HT-29 (cell line): ENCODE results near the gene DNAAF1. TPM values are rescaled to one million over a fixed set of nuclear protein-coding genes. Genes with fewer than 3 reads are reported as not detected.
A peak's percentile ranks its signal among the peaks of the same experiment; 100 is the strongest.
"Not testable (repeated sequence)": the region's sequence is repeated elsewhere in the genome, so short reads cannot be mapped to it uniquely, and the experiment has no call there.

Source experiments
- DNase-seq: peaks from one replicate; pipeline ENCODE4 v3.0.0-alpha.2; 2015; ENCODE audit warnings: low spot score
- total RNA-seq: library from RNA; depleted of rRNA; stranded (reverse); fragments of >200 nt; shearing (Covaris generic); gene quantifications from 2 replicates; pipeline ENCODE4 v1.2.3, GENCODE V29; 2014; rRNA removed

Gene DNAAF1
- 0.03 and 0.08 TPM in 2 replicates for total RNA-seq

- DNase-seq = peak; percentile 89
Measured at GRCh38 chr16:84144859-84145639, at the start of gene DNAAF1, which contains the start of gene HSDL1. Gene DNAAF1, plus strand, starts transcription at chr16:84145308. Its CDS starts 133 bp downstream, at chr16:84145441. Gene HSDL1, minus strand, starts transcription at chr16:84145177. Its CDS starts 13,856 bp downstream, at chr16:84131321.

- DNase-seq = no peak
Measured at GRCh38 chr16:84095466-84095865, 49.6 kb upstream of the DNAAF1 start.

GRCh38 chr16:84096447-84097005, 48.6 kb upstream of the DNAAF1 start:
- DNase-seq = peak; percentile 55

- no peak for DNase-seq
Measured at GRCh38 chr16:84098939-84099338, 46.2 kb upstream of the DNAAF1 start.

- no peak for DNase-seq
Measured at GRCh38 chr16:84103678-84104077, 41.4 kb upstream of the DNAAF1 start.

- DNase-seq = no peak
Measured at GRCh38 chr16:84104231-84104630, 40.9 kb upstream of the DNAAF1 start.

- no peak for DNase-seq
Measured at GRCh38 chr16:84105301-84105815, 39.8 kb upstream of the DNAAF1 start.

- DNase-seq = no peak
Measured at GRCh38 chr16:84105948-84106740, 39.0 kb upstream of the DNAAF1 start.

- DNase-seq = no peak
Measured at GRCh38 chr16:84107921-84108320, 37.2 kb upstream of the DNAAF1 start.

- no peak for DNase-seq
Measured at GRCh38 chr16:84109598-84110335, 35.3 kb upstream of the DNAAF1 start.

- no peak for DNase-seq
Measured at GRCh38 chr16:84110527-84110926, 34.6 kb upstream of the DNAAF1 start.

- DNase-seq = no peak
Measured at GRCh38 chr16:84111525-84111924, 33.6 kb upstream of the DNAAF1 start.

- not testable (repeated sequence) for DNase-seq
Measured at GRCh38 chr16:84111949-84112348, 33.2 kb upstream of the DNAAF1 start.

- peak; percentile 61 for DNase-seq
Measured at GRCh38 chr16:84115919-84116719, 29.0 kb upstream of the DNAAF1 start.

GRCh38 chr16:84116720-84117493, 28.2 kb upstream of the DNAAF1 start, which contains the start of gene MBTPS1:
Gene MBTPS1, minus strand, starts transcription at chr16:84116942. Its CDS starts 15,159 bp downstream, at chr16:84101783.
- DNase-seq = peak; percentile 97

- peak; percentile 51 for DNase-seq
Measured at GRCh38 chr16:84117494-84117843, 27.6 kb upstream of the DNAAF1 start.

GRCh38 chr16:84118315-84118714, 26.8 kb upstream of the DNAAF1 start:
- DNase-seq = not testable (repeated sequence)

GRCh38 chr16:84119368-84119767, 25.7 kb upstream of the DNAAF1 start:
- DNase-seq = no peak

- DNase-seq = no peak
Measured at GRCh38 chr16:84120023-84120422, 25.1 kb upstream of the DNAAF1 start.

GRCh38 chr16:84121007-84121406, 24.1 kb upstream of the DNAAF1 start:
- no peak for DNase-seq
